Type B pancreatic cell (in vitro differentiated cells): Measurements from ENCODE around the gene RD3L. TPM values are rescaled to one million over a fixed set of nuclear protein-coding genes. Genes with fewer than 3 reads are reported as not detected.

Experiments
- DNase-seq: peaks from one replicate; pipeline ENCODE4 v3.0.0; 2021; ENCODE audit warnings: mixed read lengths; ENCODE audit not compliant: unreplicated experiment; ENCODE audit errors: extremely low spot score
- H3K27ac Mint-ChIP-seq: 2 replicates; pipeline ENCODE4 v1.8.0; 2021; ENCODE audit warnings: mild to moderate bottlenecking, mixed read lengths
- H3K27me3 Mint-ChIP-seq: 2 replicates; pipeline ENCODE4 v1.8.0; 2021; ENCODE audit warnings: mixed read lengths
- H3K36me3 Mint-ChIP-seq: 2 replicates; pipeline ENCODE4 v1.8.0; 2021; ENCODE audit warnings: mixed read lengths
- H3K4me1 Mint-ChIP-seq: one replicate; pipeline ENCODE4 v1.8.0; 2021; ENCODE audit warnings: mixed read lengths; ENCODE audit not compliant: unreplicated experiment
- H3K4me3 Mint-ChIP-seq: 2 replicates; pipeline ENCODE4 v1.8.0; 2021; ENCODE audit warnings: mild to moderate bottlenecking, mixed read lengths
- H3K9me3 Mint-ChIP-seq: 2 replicates; pipeline ENCODE4 v1.8.0; 2021; ENCODE audit warnings: mixed read lengths
- CTCF ChIP-seq: fragments of 200-600 bp; sonication (generic); conservative IDR thresholded peaks from 2 replicates; pipeline ENCODE4 v1.5.0; 2021; ENCODE audit warnings: antibody characterized with exemption, mild to moderate bottlenecking
- total RNA-seq: library from RNA; stranded (reverse); gene quantifications from 2 replicates; pipeline ENCODE4 v1.2.1, GENCODE V29; 2021; ENCODE audit warnings: low replicate concordance

The RD3L gene
- total RNA-seq, 1 donor from 2014 or later, result not detected

- Mint-ChIP-seq H3K4me1 (no peaks in the 10 kb centered on the region), H3K36me3 (no peaks in the 10 kb centered on the region), H3K9me3 (no peaks in the 10 kb centered on the region), H3K4me3 (no peak overlapping the region), H3K27me3 (no peaks in the 10 kb centered on the region), H3K27ac (no peak overlapping the region)
- no peak for DNase-seq
- no peak for TF ChIP-seq CTCF
These were observed 43.0 kb downstream of the RD3L start for GRCh38 chr14:103899316-103899715.

- no peak for TF ChIP-seq CTCF
- H3K36me3 Mint-ChIP-seq, result no peaks in the 10 kb centered on the region
- no peak overlapping the region for H3K27ac Mint-ChIP-seq
- no peaks in the 10 kb centered on the region for H3K27me3 Mint-ChIP-seq
- H3K4me3 Mint-ChIP-seq, result no peak overlapping the region
- no peak for DNase-seq
- H3K4me1 Mint-ChIP-seq, result no peaks in the 10 kb centered on the region
- no peaks in the 10 kb centered on the region for H3K9me3 Mint-ChIP-seq
These were observed 43.6 kb downstream of the RD3L start for GRCh38 chr14:103898711-103899110.

GRCh38 chr14:103898204-103898603 is 44.1 kb downstream of the RD3L start:
- H3K4me3 Mint-ChIP-seq, result no peak overlapping the region
- no peaks in the 10 kb centered on the region for H3K4me1 Mint-ChIP-seq
- no peak for DNase-seq
- H3K27me3 Mint-ChIP-seq, result no peaks in the 10 kb centered on the region
- H3K27ac Mint-ChIP-seq, result no peak overlapping the region
- no peaks in the 10 kb centered on the region for H3K36me3 Mint-ChIP-seq
- no peaks in the 10 kb centered on the region for H3K9me3 Mint-ChIP-seq
- TF ChIP-seq CTCF, result no peak

GRCh38 chr14:103897075-103897947 is 45.0 kb downstream of the RD3L start:
- Mint-ChIP-seq H3K9me3 (no peaks in the 10 kb centered on the region), H3K4me1 (no peaks in the 10 kb centered on the region), H3K27me3 (no peaks in the 10 kb centered on the region), H3K27ac (no peak overlapping the region), H3K36me3 (no peaks in the 10 kb centered on the region), H3K4me3 (no peak overlapping the region)
- no peak for TF ChIP-seq CTCF
- DNase-seq, result no peak

- H3K4me1 Mint-ChIP-seq, result no peaks in the 10 kb centered on the region
- no peaks in the 10 kb centered on the region for H3K27me3 Mint-ChIP-seq
- TF ChIP-seq CTCF, result no peak
- H3K9me3 Mint-ChIP-seq, result no peaks in the 10 kb centered on the region
- no peak for DNase-seq
- H3K27ac Mint-ChIP-seq, result no peak overlapping the region
- no peak overlapping the region for H3K4me3 Mint-ChIP-seq
- H3K36me3 Mint-ChIP-seq, result no peaks in the 10 kb centered on the region
These were observed 45.8 kb downstream of the RD3L start for GRCh38 chr14:103896578-103896977.
